ENCODE data around the gene APOO. TPM values are rescaled to one million over a fixed set of nuclear protein-coding genes. Genes with fewer than 3 reads are reported as not detected.

Gene APOO
- total and polyA plus RNA-seq, 2 of the 13 experiments (the other 11 are each of a cell fraction or from before 2014, with no cell fraction given), result 9.7 to 22.1 TPM

- ChIA-PET CTCF (ENCODE audit: low intra/inter-chr PET ratio, low total read pairs) (no interaction called here), POLR2A (interaction anchor here (1.3 kb wide), 1 partner anchor 12 kb away, joined by 3 read pairs; no protein-coding TSS in a partner anchor)
- Histone ChIP-seq H4K20me1 (ENCODE audit: insufficient read depth, low read length) (peaks cover 17% of the 10 kb centered on the region), H3K9ac (ENCODE audit: insufficient read depth, low read depth, low read length) (no peak overlapping the region), H3K79me2 (ENCODE audit: insufficient read depth, low read length) (peaks cover 17% of the 10 kb centered on the region), H3K27me3 (ENCODE audit: control insufficient read depth in 1 of 2, insufficient read depth in 2 of 2, low read length in 2 of 2) (no peaks in the 10 kb centered on the region; a peak in 1 of 5 replicates), H3K36me3 (replicated peaks in 1 of 2; ENCODE audit: control insufficient read depth in 1 of 2, insufficient read depth in 2 of 2, low read length in 2 of 2) (peaks cover 0 to 1% of the 10 kb centered on the region in 2 experiments; a peak in 2 of 5 replicates), H3K9me3 (ENCODE audit: low read length) (no peaks in the 10 kb centered on the region), H3K4me2 (ENCODE audit: low read depth, low read length) (peak overlapping the region; percentile 24), H2AFZ (ENCODE audit: low read length) (no peak overlapping the region), H3K4me1 (ENCODE audit: insufficient read depth, low read length) (peaks cover 34% of the 10 kb centered on the region), H3K4me3 (replicated peaks in 1 of 3; ENCODE audit: insufficient read depth in 1 of 3, low read depth in 2 of 3, low read length in 3 of 3) (no peak overlapping the region), H3K27ac (ENCODE audit: extremely low read length, insufficient read depth, low read length) (peak overlapping the region; percentile 52)
- no TSS peak for BruUV-seq (replicated peaks)
- in situ Hi-C loops (cut with HindIII; ENCODE audit: extremely low pct_ligation_motif_present, low pct_unique_long_range_greater_than_20kb), result no loop called here
- TF ChIP-seq ZKSCAN1 (IDR thresholded peaks at IDR 0.05; ENCODE audit: low read length) (no peak), HNF1A (IDR thresholded peaks at IDR 0.05; ENCODE audit: low read depth) (0 out of 2 replicates have a peak, but pooled peaks have one; percentile 23), HNF1A (CRISPR knock-in tag; IDR thresholded peaks at IDR 0.05; ENCODE audit: borderline replicate concordance) (no peak), ZNF629 (CRISPR knock-in tag; conservative IDR thresholded peaks at IDR 0.05) (peak; percentile 73)
- intact Hi-C loops (cut with micrococcal nuclease; ENCODE audit: unreplicated experiment), result loop anchor here (10.0 kb wide), 1 partner anchor 1944 kb away; no protein-coding TSS in a partner anchor
- peak; percentile 53 for ATAC-seq
- no peak for FAIRE-seq
- DNase-seq (ENCODE audit: low spot score), result no peak
Measured at GRCh38 chrX:23788521-23788920, 119.2 kb downstream of the APOO start.
